ENCODE results near the gene VWA8.

The VWA8 gene

GRCh38 chr13:41938918-41939317 lies 22.0 kb downstream of the VWA8 start:
- no peak for TF ChIP-seq ZNF70 (CRISPR knock-in tag; IDR thresholded peaks at IDR 0.05)
- no peak for TF ChIP-seq RARB (CRISPR knock-in tag; IDR thresholded peaks at IDR 0.05)
- no peak for TF ChIP-seq ISL1 (CRISPR knock-in tag; IDR thresholded peaks at IDR 0.05)
- no peak for TF ChIP-seq BACH2 (CRISPR knock-in tag; IDR thresholded peaks at IDR 0.05; ENCODE audit: borderline replicate concordance)
- TF ChIP-seq ZC3H10 (CRISPR knock-in tag; IDR thresholded peaks at IDR 0.05), result no peak
- no peak for TF ChIP-seq ESRRG (CRISPR knock-in tag; IDR thresholded peaks at IDR 0.05)
- no peak for TF ChIP-seq PPARA (CRISPR knock-in tag; IDR thresholded peaks at IDR 0.05; ENCODE audit: borderline replicate concordance)
- no peak for TF ChIP-seq ZNF565 (CRISPR knock-in tag; conservative IDR thresholded peaks at IDR 0.05; ENCODE audit: low read depth)
- no peak for TF ChIP-seq TSHZ2 (CRISPR knock-in tag; IDR thresholded peaks at IDR 0.05)
- TF ChIP-seq CSRNP3 (CRISPR knock-in tag; IDR thresholded peaks at IDR 0.05), result no peak
- TF ChIP-seq POU6F1 (CRISPR knock-in tag; IDR thresholded peaks at IDR 0.05; ENCODE audit: borderline replicate concordance, low read depth), result no peak
- no peak for TF ChIP-seq SNAI2 (CRISPR knock-in tag; IDR thresholded peaks at IDR 0.05)
- TF ChIP-seq TOX (CRISPR knock-in tag; IDR thresholded peaks at IDR 0.05; ENCODE audit: borderline replicate concordance), result no peak
- TF ChIP-seq GLIS3 (CRISPR knock-in tag; IDR thresholded peaks at IDR 0.05), result no peak
- TF ChIP-seq OSR1 (CRISPR knock-in tag; IDR thresholded peaks at IDR 0.05), result no peak
- ATAC-seq, result no peak

- ATAC-seq, result no peak
- TF ChIP-seq PPARA (CRISPR knock-in tag; IDR thresholded peaks at IDR 0.05; ENCODE audit: borderline replicate concordance) (no peak), ZNF8 (CRISPR knock-in tag; IDR thresholded peaks at IDR 0.05) (no peak), CSDC2 (CRISPR knock-in tag; IDR thresholded peaks at IDR 0.05) (no peak), CSRNP3 (CRISPR knock-in tag; IDR thresholded peaks at IDR 0.05) (no peak), RARB (CRISPR knock-in tag; IDR thresholded peaks at IDR 0.05) (no peak), ZFP30 (CRISPR knock-in tag; IDR thresholded peaks at IDR 0.05) (no peak), ESRRG (CRISPR knock-in tag; IDR thresholded peaks at IDR 0.05) (no peak), ZFP3 (CRISPR knock-in tag; IDR thresholded peaks at IDR 0.05) (no peak), BACH2 (CRISPR knock-in tag; IDR thresholded peaks at IDR 0.05; ENCODE audit: borderline replicate concordance) (no peak)
These were observed 23.5 kb downstream of the VWA8 start for GRCh38 chr13:41937388-41937787.

GRCh38 chr13:41935501-41935900 lies 25.4 kb downstream of the VWA8 start:
- no peak for ATAC-seq
- TF ChIP-seq ISL1 (CRISPR knock-in tag; IDR thresholded peaks at IDR 0.05) (no peak), BACH2 (CRISPR knock-in tag; IDR thresholded peaks at IDR 0.05; ENCODE audit: borderline replicate concordance) (no peak), CSDC2 (CRISPR knock-in tag; IDR thresholded peaks at IDR 0.05) (no peak), TCF4 (CRISPR knock-in tag; IDR thresholded peaks at IDR 0.05; ENCODE audit: borderline replicate concordance) (no peak), PPARA (CRISPR knock-in tag; IDR thresholded peaks at IDR 0.05; ENCODE audit: borderline replicate concordance) (no peak), ARNTL (CRISPR knock-in tag; IDR thresholded peaks at IDR 0.05; ENCODE audit: borderline replicate concordance, low read depth) (no peak), OSR1 (CRISPR knock-in tag; IDR thresholded peaks at IDR 0.05) (no peak), ZC3H10 (CRISPR knock-in tag; IDR thresholded peaks at IDR 0.05) (no peak), ZNF70 (CRISPR knock-in tag; IDR thresholded peaks at IDR 0.05) (no peak), POU6F1 (CRISPR knock-in tag; IDR thresholded peaks at IDR 0.05; ENCODE audit: borderline replicate concordance, low read depth) (no peak), SNAI2 (CRISPR knock-in tag; IDR thresholded peaks at IDR 0.05) (no peak), ESRRG (CRISPR knock-in tag; IDR thresholded peaks at IDR 0.05) (no peak), ZFP30 (CRISPR knock-in tag; IDR thresholded peaks at IDR 0.05) (no peak), ZFP3 (CRISPR knock-in tag; IDR thresholded peaks at IDR 0.05) (no peak), TSHZ2 (CRISPR knock-in tag; IDR thresholded peaks at IDR 0.05) (no peak)
